ENCODE measurements around the gene KREMEN1.
A peak's percentile ranks its signal among the peaks of the same experiment; 100 is the strongest.

The KREMEN1 gene

GRCh38 chr22:29048822-29049654 lies 23.8 kb upstream of the KREMEN1 start:
- DNase-seq (ENCODE audit: low read depth, low spot score) = no peak

DNA sequence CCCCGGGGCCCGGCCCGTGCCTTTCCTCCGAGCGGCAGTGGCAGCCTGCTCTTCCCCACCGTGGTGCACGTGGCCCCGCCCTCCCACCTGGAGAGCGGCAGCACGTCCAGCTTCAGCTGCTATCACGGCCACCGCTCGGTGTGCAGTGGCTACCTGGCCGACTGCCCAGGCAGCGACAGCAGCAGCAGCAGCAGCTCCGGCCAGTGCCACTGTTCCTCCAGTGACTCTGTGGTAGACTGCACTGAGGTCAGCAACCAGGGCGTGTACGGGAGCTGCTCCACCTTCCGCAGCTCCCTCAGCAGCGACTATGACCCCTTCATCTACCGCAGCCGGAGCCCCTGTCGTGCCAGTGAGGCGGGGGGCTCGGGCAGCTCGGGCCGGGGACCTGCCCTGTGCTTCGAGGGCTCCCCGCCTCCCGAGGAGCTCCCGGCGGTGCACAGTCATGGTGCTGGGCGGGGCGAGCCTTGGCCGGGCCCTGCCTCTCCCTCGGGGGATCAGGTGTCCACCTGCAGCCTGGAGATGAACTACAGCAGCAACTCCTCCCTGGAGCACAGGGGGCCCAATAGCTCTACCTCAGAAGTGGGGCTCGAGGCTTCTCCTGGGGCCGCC lies 23.1 kb upstream of the KREMEN1 start:
- no peak for DNase-seq (ENCODE audit: low read depth, low spot score)

DNA sequence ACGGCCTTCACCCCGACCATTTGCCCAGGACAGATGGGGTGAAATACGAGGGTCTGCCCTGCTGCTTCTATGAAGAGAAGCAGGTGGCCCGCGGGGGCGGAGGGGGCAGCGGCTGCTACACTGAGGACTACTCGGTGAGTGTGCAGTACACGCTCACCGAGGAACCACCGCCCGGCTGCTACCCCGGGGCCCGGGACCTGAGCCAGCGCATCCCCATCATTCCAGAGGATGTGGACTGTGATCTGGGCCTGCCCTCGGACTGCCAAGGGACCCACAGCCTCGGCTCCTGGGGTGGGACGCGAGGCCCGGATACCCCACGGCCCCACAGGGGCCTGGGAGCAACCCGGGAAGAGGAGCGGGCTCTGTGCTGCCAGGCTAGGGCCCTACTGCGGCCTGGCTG lies 22.4 kb upstream of the KREMEN1 start:
- DNase-seq (ENCODE audit: low read depth, low spot score) = no peak

DNA sequence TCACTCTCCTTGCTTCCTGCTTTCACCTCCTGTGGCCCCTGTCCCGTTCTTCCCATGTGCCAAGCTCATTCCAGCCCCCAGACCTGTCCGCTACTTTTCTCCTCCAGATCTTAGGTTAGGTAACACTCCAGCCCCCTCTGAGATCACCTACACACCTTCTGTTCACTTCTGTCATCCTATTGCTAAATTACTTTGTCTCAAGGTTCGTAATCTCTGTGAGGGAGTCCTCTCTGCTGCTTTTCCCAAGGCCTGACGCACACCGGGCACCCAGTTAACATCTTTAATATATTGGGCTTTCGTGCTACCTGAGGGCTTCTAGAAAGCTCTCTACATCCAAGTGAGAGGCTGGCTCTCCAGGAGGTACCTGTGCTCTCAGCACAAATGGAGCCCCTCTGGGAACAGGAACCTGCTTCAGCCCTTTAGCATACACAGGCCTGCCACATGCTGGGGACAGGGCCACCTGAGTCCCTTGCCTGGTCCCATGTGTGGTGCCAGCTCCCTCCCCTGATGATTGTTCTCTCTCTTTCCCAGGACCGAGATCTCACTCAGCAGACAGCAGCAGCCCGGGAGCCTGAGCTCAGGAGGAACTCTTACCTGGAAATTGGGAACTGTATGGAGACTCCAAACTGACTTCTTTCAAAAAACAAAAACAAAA lies 19.7 kb upstream of the KREMEN1 start:
- DNase-seq (ENCODE audit: low read depth, low spot score) = no peak

GRCh38 chr22:29054251-29054767 lies 18.5 kb upstream of the KREMEN1 start:
- DNase-seq (ENCODE audit: low read depth, low spot score) = no peak

GRCh38 chr22:29055192-29055830 lies 17.5 kb upstream of the KREMEN1 start:
- no peak for DNase-seq (ENCODE audit: low read depth, low spot score)

DNA sequence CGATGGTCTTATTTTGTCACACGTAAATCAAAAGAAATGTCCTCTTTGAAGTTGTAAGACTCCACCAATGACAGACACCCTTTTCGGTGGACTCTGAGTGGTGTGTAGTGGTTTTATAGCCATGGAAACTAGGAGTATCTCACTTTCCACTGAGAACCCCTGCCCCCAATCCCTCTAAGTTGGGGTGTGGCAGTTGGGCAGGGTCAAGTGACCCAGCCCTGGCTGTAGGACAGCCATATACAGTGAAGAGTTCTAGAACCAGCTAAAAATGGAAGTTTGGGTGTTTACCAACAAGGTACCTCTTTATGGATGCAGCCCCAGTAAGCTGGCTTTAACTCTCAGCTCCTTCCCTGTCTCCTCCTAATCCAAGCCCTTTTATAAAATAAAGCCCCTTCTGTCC lies 16.4 kb upstream of the KREMEN1 start:
- DNase-seq (ENCODE audit: low read depth, low spot score) = no peak

- DNase-seq (ENCODE audit: low read depth, low spot score) = no peak
These were observed 12.5 kb upstream of the KREMEN1 start for GRCh38 chr22:29060251-29060869.

DNA sequence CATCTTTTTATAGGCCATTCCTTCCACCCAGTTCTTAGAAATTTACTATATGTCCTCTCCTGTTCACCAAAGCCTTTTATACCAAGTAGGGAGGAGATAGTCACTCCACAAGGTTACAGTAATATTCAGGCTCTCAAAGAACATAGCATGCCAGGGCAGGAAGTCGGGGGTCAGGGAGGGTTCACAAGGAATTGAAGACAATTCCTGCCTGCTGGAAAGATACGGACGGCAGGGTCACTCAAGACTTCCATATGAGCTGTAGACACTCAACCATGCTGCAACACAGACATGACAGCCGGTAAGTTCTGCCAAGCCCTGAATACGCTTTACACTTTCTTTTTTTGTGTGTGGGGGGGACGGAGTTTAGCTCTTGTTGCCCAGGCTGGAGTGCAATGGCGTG lies 11.9 kb upstream of the KREMEN1 start:
- DNase-seq (ENCODE audit: low read depth, low spot score) = no peak

DNA sequence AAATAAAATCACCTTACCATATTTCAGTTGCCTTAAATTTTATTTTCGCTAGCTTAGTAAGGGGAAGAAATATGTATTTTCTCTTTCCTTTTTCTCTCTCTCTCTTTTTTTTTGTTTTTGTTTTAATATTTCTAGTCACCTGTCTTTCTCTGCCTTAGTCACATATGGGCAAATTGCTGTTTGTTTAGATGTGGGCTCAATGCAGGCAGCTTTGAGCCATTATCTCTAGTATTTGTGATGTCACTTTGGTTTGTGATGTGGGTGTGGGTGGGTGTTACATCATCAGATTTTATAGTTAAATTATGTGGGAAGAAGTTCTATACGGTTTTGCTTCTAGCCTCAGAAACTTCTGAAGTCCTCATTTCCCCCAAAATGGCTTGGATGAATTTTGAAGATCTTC lies 11.1 kb upstream of the KREMEN1 start, which contains the start of gene C22orf31:
C22orf31 (minus strand) TSS at position 59 of the 400 bp plus-strand sequence; CDS start at position 20, 39 bp downstream.
- DNase-seq (ENCODE audit: low read depth, low spot score) = no peak

GRCh38 chr22:29062286-29062821 lies 10.5 kb upstream of the KREMEN1 start:
- DNase-seq (ENCODE audit: low read depth, low spot score) = no peak

DNA sequence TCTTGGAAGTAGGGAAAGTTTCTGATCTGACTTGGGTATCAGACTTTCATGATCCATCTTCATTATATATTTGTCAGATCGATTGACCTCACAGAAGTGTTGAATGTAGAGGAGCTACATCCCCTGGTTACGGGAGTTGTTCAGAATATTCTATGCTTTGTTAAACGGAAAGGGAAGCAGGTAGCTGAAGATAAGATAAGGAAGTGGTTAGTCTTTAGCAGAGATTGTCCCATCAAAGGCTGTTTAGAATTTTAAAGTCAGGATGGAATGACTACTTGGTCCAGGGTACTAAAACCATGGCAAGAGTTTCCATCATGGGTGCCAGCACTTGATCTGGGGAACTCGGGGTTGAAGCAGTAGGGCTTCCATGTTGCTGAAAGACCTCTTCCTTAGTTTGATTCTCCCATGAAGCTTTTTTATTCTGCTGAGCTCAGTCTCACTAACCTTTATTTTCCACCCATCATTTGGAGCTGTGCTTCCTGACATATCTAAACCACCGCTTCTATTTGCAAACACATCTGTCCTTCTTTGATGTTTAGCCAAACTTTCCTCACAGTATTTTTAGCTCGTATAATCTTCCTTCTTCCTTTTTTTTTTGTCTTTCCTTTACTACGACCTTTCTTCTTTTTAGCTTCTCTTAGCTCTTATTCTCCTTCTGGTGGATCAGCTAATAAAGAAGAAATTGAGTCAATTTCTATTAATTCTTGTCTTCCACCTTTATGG lies 7.2 kb upstream of the KREMEN1 start:
- DNase-seq (ENCODE audit: low read depth, low spot score) = no peak

DNA sequence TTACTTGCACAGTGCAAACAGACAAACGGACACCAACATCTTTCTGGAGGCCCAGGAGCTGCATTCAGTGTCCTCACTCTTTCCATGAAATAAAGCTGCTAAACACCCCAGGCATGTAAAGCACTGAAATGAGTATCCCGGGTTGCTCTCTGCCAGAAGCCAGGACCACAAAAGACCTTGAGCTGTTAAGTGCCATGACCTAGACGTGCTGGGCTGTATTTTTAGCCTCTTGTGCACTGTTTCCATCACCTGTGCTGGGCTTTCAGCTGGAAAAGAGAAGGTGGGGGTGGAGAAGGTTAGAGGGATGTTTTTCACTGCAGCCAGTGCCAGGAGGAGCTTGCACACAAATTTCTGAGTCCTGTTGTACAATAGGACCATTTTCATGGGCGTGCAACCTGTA lies 3.4 kb upstream of the KREMEN1 start:
- no peak for DNase-seq (ENCODE audit: low read depth, low spot score)

- DNase-seq (ENCODE audit: low read depth, low spot score) = no peak
These were observed 2.3 kb upstream of the KREMEN1 start for GRCh38 chr22:29070490-29070889.

DNA sequence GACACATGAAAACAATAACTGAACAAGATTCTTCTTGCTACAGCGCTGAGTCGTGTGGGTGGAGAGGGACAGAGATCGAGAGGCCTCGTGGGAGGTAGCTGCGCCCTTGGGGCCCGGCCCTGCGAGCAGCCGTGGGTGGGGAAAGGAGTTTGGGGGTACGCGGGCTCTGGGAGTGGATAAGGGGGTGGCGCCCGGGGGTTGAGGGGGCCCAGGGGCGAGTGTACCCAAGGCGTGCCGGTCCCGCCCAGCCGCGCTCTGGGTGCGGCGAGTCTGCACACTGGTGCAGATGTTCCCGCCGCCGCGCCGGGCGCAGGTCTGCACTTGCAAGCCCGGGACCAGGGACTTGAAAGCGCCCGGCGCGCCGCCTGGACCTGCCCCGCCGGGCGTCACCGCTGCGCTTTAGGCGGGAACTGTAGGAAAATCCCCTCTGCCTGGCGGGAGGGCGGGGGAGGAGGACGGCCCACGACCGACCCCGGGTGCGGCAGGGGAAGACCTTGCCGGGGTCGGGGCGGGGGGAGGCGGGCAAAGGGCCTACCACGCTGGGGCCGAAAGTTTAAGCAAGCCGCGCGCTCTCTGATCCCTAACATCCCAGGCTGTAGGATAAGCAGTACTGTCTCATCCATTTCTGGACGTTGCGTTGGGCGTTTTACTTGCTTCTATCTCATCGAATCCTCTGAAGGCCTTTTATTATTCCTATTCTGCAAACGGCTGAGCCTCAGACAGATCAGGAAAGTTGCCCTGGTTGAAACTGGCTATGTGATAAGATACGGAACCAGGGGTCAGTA lies 1.4 kb upstream of the KREMEN1 start:
- DNase-seq (ENCODE audit: low read depth, low spot score) = no peak

DNA sequence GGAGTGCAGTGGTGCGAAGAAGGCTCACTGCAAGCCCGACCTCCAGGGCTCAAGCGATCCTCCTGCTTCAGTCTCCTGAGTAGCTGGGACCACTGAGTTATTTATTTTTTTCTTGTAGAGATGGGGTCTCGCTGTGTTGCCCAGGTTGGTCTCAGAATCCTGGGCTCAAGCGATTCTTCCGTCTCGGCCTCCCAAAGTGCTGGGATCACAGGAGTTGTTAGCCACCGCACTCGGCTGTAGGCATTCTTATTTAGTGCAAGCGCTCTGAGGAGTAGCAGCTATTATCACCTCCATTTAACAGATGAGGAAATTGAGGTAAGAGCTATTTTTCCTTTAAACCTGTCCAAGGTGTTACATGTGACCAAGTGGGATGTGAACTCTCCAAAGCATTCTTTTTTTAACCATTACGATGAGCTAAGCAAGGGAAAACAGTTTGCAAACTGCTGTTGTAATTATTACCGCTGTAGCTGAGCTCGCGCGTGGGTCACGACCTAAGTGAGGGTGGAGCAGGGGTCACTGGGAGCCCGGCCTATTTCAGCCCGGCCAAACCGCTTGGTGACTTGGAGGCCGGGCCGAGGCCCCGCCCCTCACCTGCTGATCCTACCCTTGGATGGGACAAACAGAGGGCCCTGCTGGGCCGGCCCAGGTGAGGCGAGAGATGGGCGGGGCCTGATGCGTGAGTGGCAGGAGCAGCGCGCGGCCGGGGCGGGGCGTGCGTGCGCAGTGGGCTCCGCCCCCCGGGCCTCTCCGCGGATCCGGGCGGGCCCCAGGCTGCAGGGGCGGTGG lies 449 bp upstream of the KREMEN1 start:
- peak; percentile 34 for DNase-seq (ENCODE audit: low read depth, low spot score)

DNA sequence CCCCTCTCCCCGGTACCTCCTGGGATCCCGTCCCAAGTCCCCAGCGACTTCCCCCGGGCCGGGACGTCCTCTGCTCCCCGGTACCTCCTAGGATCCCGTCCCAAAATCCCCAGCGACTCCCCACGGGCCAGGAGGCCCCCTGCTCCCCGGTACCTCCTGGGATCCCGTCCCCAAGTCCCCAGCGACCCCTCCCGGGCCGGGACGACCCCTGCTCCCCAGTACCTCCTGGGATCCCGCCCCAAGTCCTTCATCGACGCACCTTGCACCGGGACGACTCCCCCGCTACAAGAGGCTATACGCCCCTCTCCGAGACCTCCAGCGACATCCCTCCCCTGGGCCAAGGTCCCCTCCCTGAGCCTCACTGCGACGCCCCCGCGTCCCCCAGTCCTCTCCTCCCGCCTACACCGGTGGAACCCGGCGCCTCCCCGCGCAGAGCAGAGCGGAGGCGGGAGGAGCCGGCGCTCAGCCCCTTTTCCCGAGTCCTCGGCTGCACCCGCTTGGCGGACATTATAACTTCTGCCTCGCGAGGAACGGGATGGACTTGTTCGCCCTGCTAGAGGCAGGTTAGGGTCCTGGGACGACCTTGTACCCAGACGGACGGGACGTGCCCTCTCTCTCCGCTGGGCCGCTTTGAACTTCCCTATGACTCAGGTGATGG lies 912 bp downstream of the KREMEN1 start:
- no peak for DNase-seq (ENCODE audit: low read depth, low spot score)

- DNase-seq (ENCODE audit: low read depth, low spot score) = no peak
These were observed 1.5 kb downstream of the KREMEN1 start for GRCh38 chr22:29074276-29074772.

Data from activated CD4-positive, CD25-positive, alpha-beta regulatory T cell treated with anti-CD3 and anti-CD28 coated beads, Interleukin-2, amount 50 U/mL, for 16 hours (primary cell).